GM12878 (cell line): ENCODE measurements around the gene ACVR2A. TPM values are rescaled to one million over a fixed set of nuclear protein-coding genes. Genes with fewer than 3 reads are reported as not detected.

Experiments
- CEBPB ChIP-seq, 2 experiments: fragments of 150-350 bp in 1 of 2; IDR thresholded peaks; 2 replicates each; pipeline ENCODE4 v1.6.1; 2012 to 2014; ENCODE audit warnings: low read depth in 2 of 2, low read length in 2 of 2, borderline replicate concordance in 1 of 2, inconsistent platforms in 1 of 2
- PRDM15 ChIP-seq: fragments of 450-650 bp; formaldehyde crosslinking; IDR thresholded peaks from 2 replicates; pipeline ENCODE4 v1.4.0; 2020; ENCODE audit warnings: mild to moderate bottlenecking, moderate library complexity
- polyA plus RNA-seq, 11 experiments: library from polyadenylated mRNA; depleted of rRNA in 4 of 11; unstranded in 6 of 11; stranded (reverse) in 5 of 11; fragments of >200 nt; fragmentation: Nextera tagmentation in 4 of 11; fragmentation: Illumina TruSeq in 1 of 11; extraction: Ambion mirVana in 4 of 11; extraction: Trizol in 1 of 11; gene quantifications; 1 replicate in 1 of 11; 2 replicates in 10 of 11; pipeline versions ENCODE4 v1.2.1 to v1.2.3, GENCODE V29; 2011 to 2016; ENCODE audit warnings: inconsistent platforms in 2 of 11, missing spikeins in 2 of 11, low read depth in 1 of 11
- total RNA-seq, 4 experiments: library from RNA; depleted of rRNA in 3 of 4; stranded (reverse); fragments of >200 nt in 3 of 4; fragmentation: Illumina TruSeq in 1 of 4; extraction: Trizol in 1 of 4; gene quantifications; 2 replicates each; pipeline versions ENCODE4 v1.2.1 to v1.2.3, GENCODE V29; 2013 to 2021
- TF ChIP-seq, protein P1 (sequence below): IDR thresholded peaks from 2 replicates; pipeline ENCODE4 v1.6.1; 2011; ENCODE audit warnings: mild to moderate bottlenecking, low read depth, low read length, moderate library complexity; ENCODE audit not compliant: insufficient replicate concordance
- TF ChIP-seq, protein P2 (sequence below): fragments of 450-650 bp; formaldehyde crosslinking; IDR thresholded peaks from 2 replicates; pipeline ENCODE4 v1.5.0; 2022; ENCODE audit warnings: mild to moderate bottlenecking, missing genetic modification characterization

The ACVR2A gene
- total and polyA plus RNA-seq, 10 of the 15 experiments (the other 5 are each of a cell fraction or from before 2014, with no cell fraction given) = 0.42 to 3.0 (median 1.7) TPM

GRCh38 chr2:147851244-147851930 lies 6.6 kb downstream of the ACVR2A start (continued):
- TF ChIP-seq PRDM15 (CRISPR knock-in tag) = no peak
- TF ChIP-seq, protein P1, sequence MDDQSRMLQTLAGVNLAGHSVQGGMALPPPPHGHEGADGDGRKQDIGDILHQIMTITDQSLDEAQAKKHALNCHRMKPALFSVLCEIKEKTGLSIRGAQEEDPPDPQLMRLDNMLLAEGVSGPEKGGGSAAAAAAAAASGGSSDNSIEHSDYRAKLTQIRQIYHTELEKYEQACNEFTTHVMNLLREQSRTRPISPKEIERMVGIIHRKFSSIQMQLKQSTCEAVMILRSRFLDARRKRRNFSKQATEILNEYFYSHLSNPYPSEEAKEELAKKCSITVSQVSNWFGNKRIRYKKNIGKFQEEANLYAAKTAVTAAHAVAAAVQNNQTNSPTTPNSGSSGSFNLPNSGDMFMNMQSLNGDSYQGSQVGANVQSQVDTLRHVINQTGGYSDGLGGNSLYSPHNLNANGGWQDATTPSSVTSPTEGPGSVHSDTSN = no peak
- no peak for TF ChIP-seq CEBPB (IDR thresholded peaks at IDR 0.05; ENCODE audit: borderline replicate concordance in 1 of 2, low read depth in 2 of 2, low read length in 2 of 2)
- TF ChIP-seq, protein P2, sequence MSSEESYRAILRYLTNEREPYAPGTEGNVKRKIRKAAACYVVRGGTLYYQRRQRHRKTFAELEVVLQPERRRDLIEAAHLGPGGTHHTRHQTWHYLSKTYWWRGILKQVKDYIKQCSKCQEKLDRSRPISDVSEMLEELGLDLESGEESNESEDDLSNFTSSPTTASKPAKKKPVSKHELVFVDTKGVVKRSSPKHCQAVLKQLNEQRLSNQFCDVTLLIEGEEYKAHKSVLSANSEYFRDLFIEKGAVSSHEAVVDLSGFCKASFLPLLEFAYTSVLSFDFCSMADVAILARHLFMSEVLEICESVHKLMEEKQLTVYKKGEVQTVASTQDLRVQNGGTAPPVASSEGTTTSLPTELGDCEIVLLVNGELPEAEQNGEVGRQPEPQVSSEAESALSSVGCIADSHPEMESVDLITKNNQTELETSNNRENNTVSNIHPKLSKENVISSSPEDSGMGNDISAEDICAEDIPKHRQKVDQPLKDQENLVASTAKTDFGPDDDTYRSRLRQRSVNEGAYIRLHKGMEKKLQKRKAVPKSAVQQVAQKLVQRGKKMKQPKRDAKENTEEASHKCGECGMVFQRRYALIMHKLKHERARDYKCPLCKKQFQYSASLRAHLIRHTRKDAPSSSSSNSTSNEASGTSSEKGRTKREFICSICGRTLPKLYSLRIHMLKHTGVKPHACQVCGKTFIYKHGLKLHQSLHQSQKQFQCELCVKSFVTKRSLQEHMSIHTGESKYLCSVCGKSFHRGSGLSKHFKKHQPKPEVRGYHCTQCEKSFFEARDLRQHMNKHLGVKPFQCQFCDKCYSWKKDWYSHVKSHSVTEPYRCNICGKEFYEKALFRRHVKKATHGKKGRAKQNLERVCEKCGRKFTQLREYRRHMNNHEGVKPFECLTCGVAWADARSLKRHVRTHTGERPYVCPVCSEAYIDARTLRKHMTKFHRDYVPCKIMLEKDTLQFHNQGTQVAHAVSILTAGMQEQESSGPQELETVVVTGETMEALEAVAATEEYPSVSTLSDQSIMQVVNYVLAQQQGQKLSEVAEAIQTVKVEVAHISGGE = no peak
